IMR-90 (cell line): ENCODE results near the gene DAND5. TPM values are rescaled to one million over a fixed set of nuclear protein-coding genes. Genes with fewer than 3 reads are reported as not detected.

Experiments used
- ATAC-seq: fragments of 200-7000 bp; cut with Tn5 transposase; 2 replicates; pipeline ENCODE4 v1.9.1; 2020; ENCODE audit warnings: low read depth, mild to moderate bottlenecking, moderate library complexity
- BruUV-seq: library from RNA; stranded (reverse); fragments of 400-500 nt; replicated peaks from 2 replicates; lab custom pipeline; 2021; lab: Mats Ljungman, UMichigan
- CTCF ChIA-PET: fragments of 300-600 bp; formaldehyde crosslinking; extraction: SDS; loops from one replicate; lab custom pipeline; 2021; ENCODE audit warnings: antibody characterized with exemption; lab: Yijun Ruan, JAX
- POLR2A ChIA-PET: fragments of 300-600 bp; sonication (Branson Sonifier 250); formaldehyde crosslinking; loops from one replicate; lab custom pipeline; 2022; ENCODE audit warnings: antibody characterized with exemption; ENCODE audit not compliant: unreplicated experiment; lab: Charles Lee
- DNase-seq: peaks from one replicate; pipeline ENCODE4 v3.0.0; 2013
- H2AFZ ChIP-seq: replicated peaks from 2 replicates; pipeline ENCODE3; 2013; ENCODE audit warnings: low read length, mild to moderate bottlenecking; ENCODE audit not compliant: poor library complexity
- H2AK5ac ChIP-seq: 2 replicates; pipeline ENCODE4 v1.6.1; 2013; ENCODE audit warnings: low read depth, low read length, inconsistent platforms
- H2AK9ac ChIP-seq: replicated peaks from 2 replicates; pipeline ENCODE3; 2013; ENCODE audit warnings: mild to moderate bottlenecking, low read depth, low read length, moderate library complexity; ENCODE audit not compliant: poor library complexity
- H2BK120ac ChIP-seq: 2 replicates; pipeline ENCODE4 v1.6.1; 2013; ENCODE audit warnings: low read depth, low read length, inconsistent platforms
- H2BK15ac ChIP-seq: 3 replicates; pipeline ENCODE4 v1.6.1; 2013; ENCODE audit warnings: low read depth, low read length, inconsistent platforms
- H2BK20ac ChIP-seq: 2 replicates; pipeline ENCODE4 v1.6.1; 2013; ENCODE audit warnings: low read depth, mild to moderate bottlenecking, inconsistent platforms, low read length, moderate library complexity
- H2BK5ac ChIP-seq: 2 replicates; pipeline ENCODE4 v1.6.1; 2013; ENCODE audit warnings: mild to moderate bottlenecking, low read depth, low read length, inconsistent platforms; ENCODE audit not compliant: poor library complexity, severe bottlenecking
- H3K14ac ChIP-seq: replicated peaks from 2 replicates; pipeline ENCODE4 v1.6.1; 2013; ENCODE audit warnings: low read depth, low read length, inconsistent platforms
- H3K18ac ChIP-seq: 2 replicates; pipeline ENCODE4 v1.6.1; 2013; ENCODE audit warnings: low read depth, low read length, control low read depth
- H3K23ac ChIP-seq: 2 replicates; pipeline ENCODE4 v1.6.1; 2013; ENCODE audit warnings: low read depth, low read length, inconsistent platforms
- H3K27ac ChIP-seq: 2 replicates; pipeline ENCODE4 v1.5.1; 2013; ENCODE audit warnings: mild to moderate bottlenecking, control low read depth, low read length; ENCODE audit not compliant: insufficient read depth
- H3K27me3 ChIP-seq: 2 replicates; pipeline ENCODE4 v1.6.1; 2013; ENCODE audit warnings: low read length; ENCODE audit not compliant: control insufficient read depth, insufficient read depth
- H3K36me3 ChIP-seq: 2 replicates; pipeline ENCODE4 v1.6.1; 2013; ENCODE audit warnings: low read length, mixed read lengths; ENCODE audit not compliant: control insufficient read depth, insufficient read depth
- H3K4ac ChIP-seq: 2 replicates; pipeline ENCODE4 v1.6.1; 2013; ENCODE audit warnings: low read depth, low read length, inconsistent platforms
- H3K4me1 ChIP-seq: 2 replicates; pipeline ENCODE4 v1.6.1; 2013; ENCODE audit warnings: low read length, mixed read lengths; ENCODE audit not compliant: control insufficient read depth, insufficient read depth
- H3K4me2 ChIP-seq: 2 replicates; pipeline ENCODE4 v1.6.1; 2013; ENCODE audit warnings: low read depth, mild to moderate bottlenecking, control low read depth, low read length, moderate library complexity
- H3K4me3 ChIP-seq: 2 replicates; pipeline ENCODE4 v1.5.1; 2013; ENCODE audit warnings: low read depth, mild to moderate bottlenecking, control low read depth, low read length, moderate library complexity; ENCODE audit not compliant: insufficient read depth
- H3K56ac ChIP-seq: 2 replicates; pipeline ENCODE4 v1.6.1; 2013; ENCODE audit warnings: low read length, inconsistent platforms; ENCODE audit not compliant: insufficient read depth; ENCODE audit errors: extremely low read depth
- H3K79me1 ChIP-seq, 2 experiments: 2 replicates each; pipeline ENCODE4 v1.6.1; 2013; ENCODE audit warnings: low read length in 2 of 2, inconsistent platforms in 1 of 2, low read depth in 1 of 2
- H3K9ac ChIP-seq: 2 replicates; pipeline ENCODE4 v1.6.1; 2013; ENCODE audit warnings: low read depth, low read length, control low read depth
- H3K9me1 ChIP-seq: 2 replicates; pipeline ENCODE4 v1.6.1; 2013; ENCODE audit warnings: low read length, inconsistent platforms; ENCODE audit not compliant: insufficient read depth
- H3K9me3 ChIP-seq: 2 replicates; pipeline ENCODE4 v1.6.1; 2013; ENCODE audit warnings: low read length; ENCODE audit not compliant: control insufficient read depth, insufficient read depth
- H4K20me1 ChIP-seq: 2 replicates; pipeline ENCODE4 v1.6.1; 2013; ENCODE audit warnings: low read length, inconsistent platforms; ENCODE audit not compliant: insufficient read depth
- H4K5ac ChIP-seq: 2 replicates; pipeline ENCODE4 v1.6.1; 2013; ENCODE audit warnings: mild to moderate bottlenecking, low read depth, low read length, control low read depth
- H4K8ac ChIP-seq, 2 experiments: 2 replicates each; pipeline ENCODE4 v1.6.1; 2013; ENCODE audit warnings: low read depth in 2 of 2, low read length in 2 of 2, control low read depth in 1 of 2, inconsistent platforms in 1 of 2
- H4K91ac ChIP-seq: 2 replicates; pipeline ENCODE4 v1.6.1; 2013; ENCODE audit warnings: low read depth, low read length, inconsistent platforms; ENCODE audit not compliant: insufficient read depth
- CTCF ChIP-seq: conservative IDR thresholded peaks from 2 replicates; pipeline ENCODE4 v1.5.1; 2012; ENCODE audit warnings: mild to moderate bottlenecking, low read depth, low read length, improper control_type of control experiment
- FOS ChIP-seq: fragments of 150-350 bp; IDR thresholded peaks from 2 replicates; pipeline ENCODE4 v1.6.1; 2016; ENCODE audit warnings: low read depth, low read length
- MAFK ChIP-seq: IDR thresholded peaks from 2 replicates; pipeline ENCODE4 v1.6.1; 2012; ENCODE audit warnings: low read depth, low read length, improper control_type of control experiment
- MXI1 ChIP-seq: IDR thresholded peaks from 2 replicates; pipeline ENCODE4 v1.6.1; 2012; ENCODE audit warnings: low read depth, mild to moderate bottlenecking, low read length, moderate library complexity, borderline replicate concordance
- NFE2L2 ChIP-seq: fragments of 150-350 bp; IDR thresholded peaks from 2 replicates; pipeline ENCODE4 v1.6.1; 2016; ENCODE audit warnings: low read depth, mild to moderate bottlenecking, low read length
- POLR2A ChIP-seq: IDR thresholded peaks from 2 replicates; pipeline ENCODE4 v1.6.1; 2012; ENCODE audit warnings: mild to moderate bottlenecking, low read depth, low read length
- RAD21 ChIP-seq: IDR thresholded peaks from 2 replicates; pipeline ENCODE4 v1.6.1; 2012; ENCODE audit warnings: low read length, improper control_type of control experiment
- RCOR1 ChIP-seq: IDR thresholded peaks from 2 replicates; pipeline ENCODE4 v1.6.1; 2012; ENCODE audit warnings: mild to moderate bottlenecking, low read length, improper control_type of control experiment; ENCODE audit not compliant: insufficient replicate concordance
- RFX5 ChIP-seq: IDR thresholded peaks from 2 replicates; pipeline ENCODE4 v1.8.0; 2012; ENCODE audit warnings: low read depth, mild to moderate bottlenecking, low read length, moderate library complexity
- SMC3 ChIP-seq: fragments of 150-350 bp; IDR thresholded peaks from 2 replicates; pipeline ENCODE4 v1.6.1; 2016; ENCODE audit warnings: low read depth, mild to moderate bottlenecking, antibody characterized with exemption, low read length, moderate library complexity
- USF2 ChIP-seq: fragments of 150-350 bp; IDR thresholded peaks from 2 replicates; pipeline ENCODE4 v1.6.1; 2017; ENCODE audit warnings: mild to moderate bottlenecking, antibody characterized with exemption, low read length, low read depth
- WGBS, 2 experiments: methylation state at CpG; one replicate each; pipeline versions ENCODE4 v1.1.5 to v1.1.7; 2013; ENCODE audit warnings: missing lambda C conversion rate in 2 of 2; ENCODE audit not compliant: insufficient read length in 1 of 2; ENCODE audit errors: extremely low coverage in 2 of 2; 5-methylcytosine and 5-hydroxymethylcytosine counted together
- dilution Hi-C: fragments of 300-500 bp; cut with HindIII; formaldehyde crosslinking; loops from one replicate; pipeline ENCODE4 v1.14.3; 2018; ENCODE audit warnings: low sequenced_read_pairs; ENCODE audit not compliant: unreplicated experiment
- in situ Hi-C: fragments of 300-500 bp; cut with MboI; formaldehyde crosslinking; loops from 3 replicates; pipeline ENCODE4 v1.14.3; 2019; ENCODE audit warnings: low sequenced_read_pairs, inconsistent platforms, mixed read lengths
- intact Hi-C: fragments of 100-400 bp; cut with micrococcal nuclease; formaldehyde crosslinking; loops from 2 replicates; pipeline ENCODE4 v1.10.0; 2022
- polyA plus RNA-seq, 3 experiments: library from polyadenylated mRNA; depleted of rRNA; stranded (reverse); fragments of >200 nt; gene quantifications; 2 replicates each; pipeline ENCODE4 v1.2.3, GENCODE V29; 2012; ENCODE audit warnings: low replicate concordance in 1 of 3
- total RNA-seq: library from RNA; depleted of rRNA; stranded (reverse); fragments of >200 nt; gene quantifications from 2 replicates; pipeline ENCODE4 v1.2.3, GENCODE V29; 2012
- TF ChIP-seq, protein P1 (sequence below): fragments of 150-350 bp; IDR thresholded peaks from 2 replicates; pipeline ENCODE4 v1.6.1; 2016; ENCODE audit warnings: low read depth, mild to moderate bottlenecking, low read length, moderate library complexity, borderline replicate concordance

Gene DAND5
- total and polyA plus RNA-seq, 2 of the 4 experiments (the other 2 are of a cell fraction), result 0.03 TPM; not detected in 1

DNA sequence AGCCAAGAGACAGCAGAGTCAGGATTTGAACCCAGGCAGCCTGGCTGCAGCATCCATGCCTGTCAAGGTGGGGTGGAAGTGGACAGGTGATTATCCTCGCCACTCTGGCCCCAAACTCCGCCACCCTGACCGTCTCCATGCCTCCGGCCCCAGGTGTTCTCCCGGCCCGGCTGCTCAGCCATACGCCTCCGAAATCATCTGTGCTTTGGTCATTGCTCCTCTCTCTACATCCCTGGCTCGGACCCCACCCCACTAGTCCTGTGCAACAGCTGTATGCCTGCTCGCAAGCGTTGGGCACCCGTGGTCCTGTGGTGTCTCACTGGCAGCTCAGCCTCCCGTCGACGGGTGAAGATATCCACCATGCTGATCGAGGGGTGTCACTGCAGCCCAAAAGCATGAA is 3.9 kb downstream of the DAND5 start:
- H2BK15ac ChIP-seq, result no peak overlapping the region
- no peak overlapping the region for H2BK20ac ChIP-seq
- BruUV-seq, result no TSS peak
- POLR2A ChIA-PET, result no interaction called here
- ATAC-seq, result no peak
- peaks cover 2% of the 10 kb centered on the region; the same call in 1 of the 2 replicates for H3K4me1 ChIP-seq
- TF ChIP-seq RFX5 (no peak), SMC3 (no peak), POLR2A (no peak), NFE2L2 (no peak), MXI1 (no peak), CTCF (no peak), USF2 (no peak), MAFK (no peak), FOS (no peak), RAD21 (no peak), RCOR1 (no peak)
- TF ChIP-seq, protein P1, sequence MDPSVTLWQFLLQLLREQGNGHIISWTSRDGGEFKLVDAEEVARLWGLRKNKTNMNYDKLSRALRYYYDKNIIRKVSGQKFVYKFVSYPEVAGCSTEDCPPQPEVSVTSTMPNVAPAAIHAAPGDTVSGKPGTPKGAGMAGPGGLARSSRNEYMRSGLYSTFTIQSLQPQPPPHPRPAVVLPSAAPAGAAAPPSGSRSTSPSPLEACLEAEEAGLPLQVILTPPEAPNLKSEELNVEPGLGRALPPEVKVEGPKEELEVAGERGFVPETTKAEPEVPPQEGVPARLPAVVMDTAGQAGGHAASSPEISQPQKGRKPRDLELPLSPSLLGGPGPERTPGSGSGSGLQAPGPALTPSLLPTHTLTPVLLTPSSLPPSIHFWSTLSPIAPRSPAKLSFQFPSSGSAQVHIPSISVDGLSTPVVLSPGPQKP, result no peak
- intact Hi-C loops (no loop called here), in situ Hi-C loops (loop anchor here (10.0 kb wide), 1 partner anchor 622 kb away; no protein-coding TSS in a partner anchor), dilution Hi-C loops (no loop called here)
- no peak overlapping the region for H3K4ac ChIP-seq
- no peak overlapping the region for H4K91ac ChIP-seq
- DNase-seq, result no peak
- no peak overlapping the region for H3K14ac ChIP-seq
- H2AFZ ChIP-seq, result no peak overlapping the region
- H3K23ac ChIP-seq, result no peak overlapping the region
- H3K18ac ChIP-seq, result no peak overlapping the region
- CTCF ChIA-PET, result no interaction called here
- 68% methylated on average over 11 of the region's 16 CpGs; no CpG with 5 or more reads in 1 of the 2 experiments for WGBS, 2 experiments
- H3K36me3 ChIP-seq, result no peaks in the 10 kb centered on the region
- H3K4me2 ChIP-seq, result no peak overlapping the region
- H3K27me3 ChIP-seq, result no peaks in the 10 kb centered on the region
- H4K5ac ChIP-seq, result no peak overlapping the region
- 0 out of 2 replicates have a peak, but pooled peaks cover 2% of the 10 kb centered on the region for H3K9me1 ChIP-seq
- H3K9me3 ChIP-seq, result no peaks in the 10 kb centered on the region
- no peak overlapping the region for H2BK120ac ChIP-seq
- no peak overlapping the region for H3K4me3 ChIP-seq
- H3K79me1 ChIP-seq, result no peaks in the 10 kb centered on the region
- H2BK5ac ChIP-seq, result no peak overlapping the region
- H2AK5ac ChIP-seq, result no peak overlapping the region
- H3K56ac ChIP-seq, result no peak overlapping the region
- H2AK9ac ChIP-seq, result peak overlapping the region; percentile 78
- no peak overlapping the region for H3K9ac ChIP-seq
- no peak overlapping the region for H3K27ac ChIP-seq
- H4K8ac ChIP-seq, result no peak overlapping the region
- H4K20me1 ChIP-seq, result no peaks in the 10 kb centered on the region
